ENCODE results near the gene CBX8. TPM values are rescaled to one million over a fixed set of nuclear protein-coding genes. Genes with fewer than 3 reads are reported as not detected.
A peak's percentile ranks its signal among the peaks of the same experiment; 100 is the strongest.

CBX8 gene
- total and polyA plus RNA-seq, 4 donors: 4.8 to 9.3 (median 5.5) TPM

GRCh38 chr17:79837888-79838521 lies 41.1 kb upstream of the CBX8 start:
- peaks cover 0 to 4% (median 0%) of the 10 kb centered on the region in 4 donors for H3K9me3 ChIP-seq (ENCODE audit: control insufficient read depth in 4 of 4, insufficient read depth in 3 of 4, low read length in 3 of 4)
- DNase-seq: peak in 1 of 3 donors; percentile 68
- peak overlapping the region; percentile 73 for H3K4me3 ChIP-seq
- H3K36me3 ChIP-seq (ENCODE audit: control insufficient read depth in 4 of 4, insufficient read depth in 4 of 4, low read length in 4 of 4): peaks cover 0 to 24% (median 8%) of the 10 kb centered on the region in 4 donors
- peaks cover 4 to 51% (median 37%) of the 10 kb centered on the region in 5 donors for H3K4me1 ChIP-seq (ENCODE audit: control insufficient read depth in 5 of 5, insufficient read depth in 5 of 5, low read length in 5 of 5)
- no peak for TF ChIP-seq CTCF (IDR thresholded peaks at IDR 0.05; ENCODE audit: control extremely low read depth, extremely low read depth)
- H3K9ac ChIP-seq (ENCODE audit: insufficient read depth in 1 of 2, low read length in 2 of 2): peak overlapping the region in 1 of 2 donors; percentile 86
- H3K27ac ChIP-seq (ENCODE audit: low read depth in 1 of 2, low read length in 1 of 2): peak overlapping the region; percentile 88 to 96
- no peak for ATAC-seq (ENCODE audit: insufficient read depth, low FRiP score)
- H3K27me3 ChIP-seq (ENCODE audit: control insufficient read depth in 3 of 3, insufficient read depth in 3 of 3, low read length in 2 of 3): peaks cover 0 to 30% (median 26%) of the 10 kb centered on the region in 3 donors
- 0% methylated on average over 30 of the region's 30 CpGs for WGBS, 2 donors

DNA sequence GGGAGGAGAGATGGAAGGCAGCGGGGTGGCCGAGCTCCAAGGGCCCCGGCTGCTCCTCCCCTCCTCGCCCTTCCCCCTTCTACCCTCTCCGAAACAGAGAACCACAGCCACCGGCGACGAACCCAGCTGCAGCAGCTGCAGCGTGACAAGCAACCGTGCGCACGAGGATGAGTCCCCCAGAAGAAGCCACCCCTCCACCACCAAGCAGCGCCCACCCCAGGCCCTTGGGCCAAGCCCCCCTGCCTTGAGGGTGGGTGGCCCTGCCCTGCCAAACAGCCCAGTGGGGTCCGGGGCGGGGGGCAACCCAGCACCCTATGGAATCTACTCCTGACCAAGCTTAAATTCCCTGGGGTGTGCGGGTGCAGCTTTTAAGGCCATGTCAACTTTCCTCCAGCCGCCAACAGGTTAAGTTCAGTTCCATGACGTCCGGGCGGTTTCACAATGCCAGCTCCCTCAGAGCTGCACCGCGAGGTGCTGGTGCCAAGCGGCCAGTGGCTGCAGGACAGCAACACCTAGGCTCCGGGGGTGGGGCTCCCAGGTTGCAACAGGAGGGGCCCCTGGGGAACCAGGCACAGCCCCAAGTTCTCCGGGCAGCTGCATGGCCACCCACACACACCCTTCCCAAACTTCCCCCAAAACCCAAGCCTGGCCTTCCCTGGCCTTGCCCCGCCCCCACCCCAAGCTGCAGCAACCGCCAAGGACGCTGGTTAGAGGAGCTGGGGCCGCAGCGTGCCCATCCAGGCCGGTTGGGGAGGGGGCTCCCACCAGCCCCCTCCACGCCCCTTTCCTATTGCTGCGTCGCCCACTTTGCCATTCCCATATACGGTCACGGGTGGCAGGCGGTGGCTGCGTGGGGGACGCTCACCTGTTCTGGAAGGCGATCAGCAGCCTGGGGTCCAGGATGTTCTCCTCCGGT lies 40.4 kb upstream of the CBX8 start:
- peaks cover 0 to 22% (median 18%) of the 10 kb centered on the region in 3 donors for H3K27me3 ChIP-seq (ENCODE audit: control insufficient read depth in 3 of 3, insufficient read depth in 3 of 3, low read length in 2 of 3)
- peak overlapping the region in 1 of 2 donors; percentile 96 for H3K27ac ChIP-seq (ENCODE audit: low read depth in 1 of 2, low read length in 1 of 2)
- peak overlapping the region; percentile 21 for H3K4me3 ChIP-seq
- ATAC-seq (ENCODE audit: insufficient read depth, low FRiP score): peak; percentile 4
- WGBS, 2 donors: 10 to 14% methylated on average over 39 to 41 of the region's 41 CpGs
- H3K4me1 ChIP-seq (ENCODE audit: control insufficient read depth in 5 of 5, insufficient read depth in 5 of 5, low read length in 5 of 5): peaks cover 7 to 53% (median 39%) of the 10 kb centered on the region in 5 donors
- DNase-seq: peak; percentile 83 to 92 (median 89)
- no peak for TF ChIP-seq CTCF (IDR thresholded peaks at IDR 0.05; ENCODE audit: control extremely low read depth, extremely low read depth)
- H3K9ac ChIP-seq (ENCODE audit: insufficient read depth in 1 of 2, low read length in 2 of 2): peak overlapping the region in 1 of 2 donors; percentile 86
- H3K36me3 ChIP-seq (ENCODE audit: control insufficient read depth in 4 of 4, insufficient read depth in 4 of 4, low read length in 4 of 4): peaks cover 0 to 24% (median 8%) of the 10 kb centered on the region in 4 donors
- peaks cover 0 to 4% (median 0%) of the 10 kb centered on the region in 4 donors for H3K9me3 ChIP-seq (ENCODE audit: control insufficient read depth in 4 of 4, insufficient read depth in 3 of 4, low read length in 3 of 4)

- ATAC-seq (ENCODE audit: insufficient read depth, low FRiP score) (no peak), DNase-seq (no peak)
- H3K4me1 ChIP-seq (ENCODE audit: control insufficient read depth in 5 of 5, insufficient read depth in 5 of 5, low read length in 5 of 5): peaks cover 8 to 55% (median 43%) of the 10 kb centered on the region in 5 donors
- H3K27me3 ChIP-seq (ENCODE audit: control insufficient read depth in 3 of 3, insufficient read depth in 3 of 3, low read length in 2 of 3): peaks cover 0 to 16% (median 13%) of the 10 kb centered on the region in 3 donors
- peaks cover 0 to 24% (median 8%) of the 10 kb centered on the region in 4 donors for H3K36me3 ChIP-seq (ENCODE audit: control insufficient read depth in 4 of 4, insufficient read depth in 4 of 4, low read length in 4 of 4)
- peak overlapping the region in 1 of 2 donors; percentile 84 for H3K27ac ChIP-seq (ENCODE audit: low read depth in 1 of 2, low read length in 1 of 2)
- peaks cover 0 to 4% (median 0%) of the 10 kb centered on the region in 4 donors for H3K9me3 ChIP-seq (ENCODE audit: control insufficient read depth in 4 of 4, insufficient read depth in 3 of 4, low read length in 3 of 4)
- no peak for TF ChIP-seq CTCF (IDR thresholded peaks at IDR 0.05; ENCODE audit: control extremely low read depth, extremely low read depth)
- H3K9ac ChIP-seq (ENCODE audit: insufficient read depth in 1 of 2, low read length in 2 of 2): no peak overlapping the region
- 12 to 30% methylated on average over 18 of the region's 18 CpGs for WGBS, 2 donors
- no peak overlapping the region for H3K4me3 ChIP-seq
Measured at GRCh38 chr17:79836510-79836971, 39.7 kb upstream of the CBX8 start.
